Caco-2 (cell line): ENCODE data around the gene PURA. TPM values are rescaled to one million over a fixed set of nuclear protein-coding genes. Genes with fewer than 3 reads are reported as not detected.

Source experiments
- BruUV-seq: library from RNA; stranded (reverse); fragments of 400-500 nt; replicated peaks from 2 replicates; lab custom pipeline; 2021; lab: Mats Ljungman, UMichigan
- CTCF ChIA-PET: fragments of 300-600 bp; sonication (Branson Sonifier 250); formaldehyde crosslinking; loops from one replicate; lab custom pipeline; 2022; ENCODE audit warnings: antibody characterized with exemption; lab: Charles Lee
- POLR2A ChIA-PET: fragments of 300-600 bp; sonication (Branson Sonifier 250); formaldehyde crosslinking; loops from one replicate; lab custom pipeline; 2022; ENCODE audit warnings: antibody characterized with exemption; lab: Charles Lee
- DNase-seq, 2 experiments: peaks; one replicate each; pipeline versions ENCODE4 v3.0.0 to v3.0.0-alpha.2; 2020 to 2022
- H3K27me3 ChIP-seq: replicated peaks from 2 replicates; pipeline ENCODE4 v1.6.0; 2011; ENCODE audit warnings: low read length; ENCODE audit not compliant: control insufficient read depth, insufficient read depth
- H3K36me3 ChIP-seq: 2 replicates; pipeline ENCODE4 v1.5.1; 2011; ENCODE audit warnings: low read length; ENCODE audit not compliant: control insufficient read depth, insufficient read depth
- H3K4me1 ChIP-seq: fragments of 250-450 bp; sonication (Bioruptor Pico); 2 replicates; pipeline ENCODE4 v1.5.1; 2020; ENCODE audit warnings: mild to moderate bottlenecking
- H3K4me3 ChIP-seq: 2 replicates; pipeline ENCODE4 v1.5.1; 2011; ENCODE audit warnings: low read depth, mild to moderate bottlenecking, control low read depth, low read length
- H3K9me3 ChIP-seq: fragments of 250-450 bp; sonication (Bioruptor Pico); 2 replicates; pipeline ENCODE4 v1.5.1; 2020; ENCODE audit warnings: mild to moderate bottlenecking, moderate library complexity
- H3K27ac Mint-ChIP-seq: one replicate; pipeline ENCODE4 v1.8.0; 2022; ENCODE audit warnings: mixed read lengths; ENCODE audit not compliant: unreplicated experiment
- H3K27me3 Mint-ChIP-seq: one replicate; pipeline ENCODE4 v1.8.0; 2022; ENCODE audit warnings: mixed read lengths; ENCODE audit not compliant: insufficient read depth, unreplicated experiment
- H3K36me3 Mint-ChIP-seq: one replicate; pipeline ENCODE4 v1.8.0; 2022; ENCODE audit warnings: mild to moderate bottlenecking, mixed read lengths; ENCODE audit not compliant: insufficient read depth, unreplicated experiment
- H3K4me1 Mint-ChIP-seq: one replicate; pipeline ENCODE4 v1.8.0; 2022; ENCODE audit warnings: low read depth, mixed read lengths; ENCODE audit not compliant: unreplicated experiment
- H3K4me3 Mint-ChIP-seq: one replicate; pipeline ENCODE4 v1.8.0; 2022; ENCODE audit warnings: mild to moderate bottlenecking, moderate library complexity, mixed read lengths; ENCODE audit not compliant: unreplicated experiment
- H3K9me3 Mint-ChIP-seq: one replicate; pipeline ENCODE4 v1.8.0; 2022; ENCODE audit warnings: mixed read lengths; ENCODE audit not compliant: unreplicated experiment
- intact Hi-C: fragments of 100-400 bp; cut with micrococcal nuclease; formaldehyde crosslinking; loops from one replicate; pipeline ENCODE4 v1.10.0; 2022; ENCODE audit not compliant: unreplicated experiment
- total RNA-seq: library from RNA; stranded (reverse); gene quantifications from 2 replicates; pipeline ENCODE4 v1.2.3, GENCODE V29; 2022
- TF ChIP-seq, protein P1 (sequence below), 2 experiments: fragments of 200-600 bp in 1 of 2; IDR thresholded peaks; 1 replicate in 1 of 2; 2 replicates in 1 of 2; pipeline versions ENCODE4 v1.5.1 to v1.8.0; 2011 to 2022; ENCODE audit warnings: antibody characterized with exemption in 1 of 2, control low read depth in 1 of 2, inconsistent platforms in 1 of 2, low read depth in 1 of 2, low read length in 1 of 2, mild to moderate bottlenecking in 1 of 2, moderate library complexity in 1 of 2; ENCODE audit not compliant: insufficient read depth in 1 of 2, severe bottlenecking in 1 of 2, unreplicated experiment in 1 of 2

Gene PURA
- total RNA-seq, 1 experiment from 2014 or later, result 14.5 TPM

- BruUV-seq, result no TSS peak
- POLR2A ChIA-PET, result no interaction called here
- H3K9me3 Mint-ChIP-seq, result no peaks in the 10 kb centered on the region
- no peak overlapping the region for H3K27ac Mint-ChIP-seq
- H3K4me1 Mint-ChIP-seq, result no peaks in the 10 kb centered on the region
- peaks cover 9% of the 10 kb centered on the region for H3K27me3 Mint-ChIP-seq
- TF ChIP-seq, protein P1, sequence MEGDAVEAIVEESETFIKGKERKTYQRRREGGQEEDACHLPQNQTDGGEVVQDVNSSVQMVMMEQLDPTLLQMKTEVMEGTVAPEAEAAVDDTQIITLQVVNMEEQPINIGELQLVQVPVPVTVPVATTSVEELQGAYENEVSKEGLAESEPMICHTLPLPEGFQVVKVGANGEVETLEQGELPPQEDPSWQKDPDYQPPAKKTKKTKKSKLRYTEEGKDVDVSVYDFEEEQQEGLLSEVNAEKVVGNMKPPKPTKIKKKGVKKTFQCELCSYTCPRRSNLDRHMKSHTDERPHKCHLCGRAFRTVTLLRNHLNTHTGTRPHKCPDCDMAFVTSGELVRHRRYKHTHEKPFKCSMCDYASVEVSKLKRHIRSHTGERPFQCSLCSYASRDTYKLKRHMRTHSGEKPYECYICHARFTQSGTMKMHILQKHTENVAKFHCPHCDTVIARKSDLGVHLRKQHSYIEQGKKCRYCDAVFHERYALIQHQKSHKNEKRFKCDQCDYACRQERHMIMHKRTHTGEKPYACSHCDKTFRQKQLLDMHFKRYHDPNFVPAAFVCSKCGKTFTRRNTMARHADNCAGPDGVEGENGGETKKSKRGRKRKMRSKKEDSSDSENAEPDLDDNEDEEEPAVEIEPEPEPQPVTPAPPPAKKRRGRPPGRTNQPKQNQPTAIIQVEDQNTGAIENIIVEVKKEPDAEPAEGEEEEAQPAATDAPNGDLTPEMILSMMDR (IDR thresholded peaks at IDR 0.05; ENCODE audit: insufficient read depth in 1 of 2, low read depth in 1 of 2, low read length in 1 of 2, severe bottlenecking in 1 of 2, unreplicated experiment in 1 of 2), result no peak
- intact Hi-C loops, result no loop called here
- Histone ChIP-seq H3K9me3 (no peaks in the 10 kb centered on the region), H3K4me3 (no peak overlapping the region), H3K36me3 (no peaks in the 10 kb centered on the region), H3K4me1 (0 out of 2 replicates have a peak, but pooled peaks cover 6% of the 10 kb centered on the region), H3K27me3 (no peaks in the 10 kb centered on the region)
- H3K36me3 Mint-ChIP-seq, result no peaks in the 10 kb centered on the region
- no peak overlapping the region for H3K4me3 Mint-ChIP-seq
- DNase-seq, result no peak
- CTCF ChIA-PET, result no interaction called here
Observed at GRCh38 chr5:140083120-140083519, 30.8 kb upstream of the PURA start.

- H3K9me3 Mint-ChIP-seq, result no peaks in the 10 kb centered on the region
- H3K27me3 Mint-ChIP-seq, result peaks cover 9% of the 10 kb centered on the region
Observed at GRCh38 chr5:140083650-140084049, 30.3 kb upstream of the PURA start.

GRCh38 chr5:140084541-140084940, 29.4 kb upstream of the PURA start:
- H3K27ac Mint-ChIP-seq, result no peak overlapping the region

More at GRCh38 chr5:140083650-140084049, 30.3 kb upstream of the PURA start:
- intact Hi-C loops, result no loop called here
- Histone ChIP-seq H3K4me1 (0 out of 2 replicates have a peak, but pooled peaks cover 6% of the 10 kb centered on the region), H3K4me3 (no peak overlapping the region), H3K27me3 (no peaks in the 10 kb centered on the region), H3K9me3 (no peaks in the 10 kb centered on the region), H3K36me3 (no peaks in the 10 kb centered on the region)
- H3K36me3 Mint-ChIP-seq, result no peaks in the 10 kb centered on the region
- TF ChIP-seq, protein P1 (IDR thresholded peaks at IDR 0.05; ENCODE audit: insufficient read depth in 1 of 2, low read depth in 1 of 2, low read length in 1 of 2, severe bottlenecking in 1 of 2, unreplicated experiment in 1 of 2), result no peak
- H3K4me3 Mint-ChIP-seq, result no peak overlapping the region
- ChIA-PET POLR2A (no interaction called here), CTCF (no interaction called here)
- H3K4me1 Mint-ChIP-seq, result no peaks in the 10 kb centered on the region
- BruUV-seq, result no TSS peak
- no peak for DNase-seq
- no peak overlapping the region for H3K27ac Mint-ChIP-seq

More at GRCh38 chr5:140084541-140084940, 29.4 kb upstream of the PURA start:
- Mint-ChIP-seq H3K4me3 (no peak overlapping the region), H3K27me3 (peaks cover 9% of the 10 kb centered on the region), H3K36me3 (no peaks in the 10 kb centered on the region), H3K4me1 (no peaks in the 10 kb centered on the region), H3K9me3 (no peaks in the 10 kb centered on the region)
- Histone ChIP-seq H3K36me3 (no peaks in the 10 kb centered on the region), H3K9me3 (peaks cover 7% of the 10 kb centered on the region; the same call in 1 of the 2 replicates), H3K27me3 (no peaks in the 10 kb centered on the region), H3K4me1 (0 out of 2 replicates have a peak, but pooled peaks cover 6% of the 10 kb centered on the region), H3K4me3 (no peak overlapping the region)
- TF ChIP-seq, protein P1 (IDR thresholded peaks at IDR 0.05; ENCODE audit: insufficient read depth in 1 of 2, low read depth in 1 of 2, low read length in 1 of 2, severe bottlenecking in 1 of 2, unreplicated experiment in 1 of 2), result no peak
- no TSS peak for BruUV-seq
- ChIA-PET CTCF (no interaction called here), POLR2A (no interaction called here)
- no peak for DNase-seq
- intact Hi-C loops, result no loop called here
